Ureter (tissue), 1 donor: Measurements from ENCODE around the gene CFAP90. TPM values are rescaled to one million over a fixed set of nuclear protein-coding genes. Genes with fewer than 3 reads are reported as not detected.

ENCODE experiments used
- total RNA-seq: library from RNA; stranded (reverse); gene quantifications from one replicate; pipeline ENCODE4 v1.2.4, GENCODE V29; 2023
- donor health status: DM: yes; HTN: yes; CAD: no.

Gene CFAP90
- total RNA-seq, 1 donor from 2014 or later = 1.1 TPM

Other genes starting within 250 kb of the CFAP90 start
- gene FASTKD3, start 17.9 kb upstream of the CFAP90 start, total RNA-seq = 7.6 TPM
- 68.7 TPM for gene MTRR, start 18.0 kb upstream of the CFAP90 start, total RNA-seq